B cell (primary cell): ENCODE data around the gene IFT122. TPM values are rescaled to one million over a fixed set of nuclear protein-coding genes. Genes with fewer than 3 reads are reported as not detected.
"Not testable (repeated sequence)": the region's sequence is repeated elsewhere in the genome, so short reads cannot be mapped to it uniquely, and the experiment has no call there.

ENCODE experiments used
- ATAC-seq: fragments of 200-7000 bp; cut with Tn5 transposase; one replicate; pipeline ENCODE4 v1.10.0; 2021; ENCODE audit warnings: low read depth, mild to moderate bottlenecking, moderate number of reproducible peaks, moderate library complexity
- CTCF ChIA-PET: fragments of 350-600 bp; sonication (Branson Sonifier 250); formaldehyde crosslinking; loops from one replicate; lab custom pipeline; 2021; ENCODE audit warnings: antibody characterized with exemption, inconsistent platforms; lab: Charles Lee
- POLR2A ChIA-PET: fragments of 350-600 bp; sonication (Branson Sonifier 250); formaldehyde crosslinking; loops from one replicate; lab custom pipeline; 2021; ENCODE audit warnings: antibody characterized with exemption; lab: Charles Lee
- DNase-seq: peaks from one replicate; pipeline ENCODE4 v3.0.0; 2013
- H2AFZ ChIP-seq: 2 replicates; pipeline ENCODE4 v1.6.1; 2012; ENCODE audit warnings: mild to moderate bottlenecking, low read depth, low read length; ENCODE audit not compliant: insufficient read depth, poor library complexity, severe bottlenecking
- H3K27ac ChIP-seq, 2 donors: 1 replicate in 1 of 2; 2 replicates in 1 of 2; pipeline ENCODE4 v1.5.1; 2012 to 2013; ENCODE audit warnings: low read length in 2 of 2, mild to moderate bottlenecking in 2 of 2, moderate library complexity in 1 of 2
- H3K27me3 ChIP-seq, 4 experiments: fragments of 200-600 bp in 1 of 4; sonication (generic) in 1 of 4; replicated peaks in 1 of 4; 1 replicate in 2 of 4; 2 replicates in 2 of 4; pipeline versions ENCODE4 v1.6.1 to v1.7.0; 2013 to 2016; ENCODE audit warnings: low read length in 3 of 4, mild to moderate bottlenecking in 2 of 4, mixed read lengths in 1 of 4, moderate library complexity in 1 of 4; ENCODE audit not compliant: insufficient read depth in 4 of 4, control insufficient read depth in 3 of 4; ENCODE audit errors: control extremely low read depth in 1 of 4
- H3K36me3 ChIP-seq, 2 experiments: replicated peaks in 1 of 2; 1 replicate in 1 of 2; 2 replicates in 1 of 2; pipeline versions ENCODE4 v1.6.1 to v1.7.1; 2013; ENCODE audit warnings: low read length in 1 of 2; ENCODE audit not compliant: insufficient read depth in 2 of 2, control insufficient read depth in 1 of 2; ENCODE audit errors: control extremely low read depth in 1 of 2, extremely low read depth in 1 of 2
- H3K4me1 ChIP-seq, 2 donors: fragments of 200-600 bp in 1 of 2; sonication (generic) in 1 of 2; 1 replicate in 1 of 2; 2 replicates in 1 of 2; pipeline versions ENCODE4 v1.5.1 to v1.6.1; 2013 to 2017; ENCODE audit warnings: low read length in 2 of 2; ENCODE audit not compliant: control insufficient read depth in 2 of 2, insufficient read depth in 2 of 2
- H3K4me2 ChIP-seq: replicated peaks from 2 replicates; pipeline ENCODE3; 2012; ENCODE audit warnings: mild to moderate bottlenecking, low read depth, low read length; ENCODE audit not compliant: poor library complexity, severe bottlenecking
- H3K4me3 ChIP-seq, 5 experiments: fragments of 200-600 bp in 1 of 5; sonication (generic) in 1 of 5; 1 replicate in 3 of 5; 2 replicates in 2 of 5; pipeline versions ENCODE4 v1.5.1 to v1.7.0; 2011 to 2016; ENCODE audit warnings: low read length in 4 of 5, mild to moderate bottlenecking in 4 of 5, low read depth in 2 of 5, control low read depth in 1 of 5, moderate library complexity in 1 of 5; ENCODE audit not compliant: insufficient read depth in 1 of 5; ENCODE audit errors: control extremely low read depth in 1 of 5, extremely low read depth in 1 of 5
- H3K79me2 ChIP-seq: fragments of 200-600 bp; sonication (generic); one replicate; pipeline ENCODE4 v1.6.0; 2016; ENCODE audit warnings: low read length; ENCODE audit not compliant: control insufficient read depth, insufficient read depth
- H3K9ac ChIP-seq: fragments of 200-600 bp; sonication (generic); 2 replicates; pipeline ENCODE4 v1.6.1; 2017; ENCODE audit warnings: mild to moderate bottlenecking, low read length, moderate library complexity
- H3K9me3 ChIP-seq, 3 donors: one replicate each; pipeline versions ENCODE4 v1.6.1 to v1.7.1; 2013; ENCODE audit warnings: low read length in 2 of 3; ENCODE audit not compliant: control insufficient read depth in 2 of 3, insufficient read depth in 1 of 3; ENCODE audit errors: control extremely low read depth in 1 of 3
- H4K20me1 ChIP-seq: 2 replicates; pipeline ENCODE4 v1.6.0; 2012; ENCODE audit warnings: mild to moderate bottlenecking, low read length; ENCODE audit not compliant: insufficient read depth, control insufficient read depth, poor library complexity, severe bottlenecking
- H3K27ac Mint-ChIP-seq: one replicate; pipeline ENCODE4 v1.8.0; 2021; ENCODE audit warnings: mixed read lengths
- H3K27me3 Mint-ChIP-seq: one replicate; pipeline ENCODE4 v1.8.0; 2021; ENCODE audit warnings: mixed read lengths
- H3K4me1 Mint-ChIP-seq: one replicate; pipeline ENCODE4 v1.8.0; 2021; ENCODE audit warnings: mixed read lengths
- H3K4me3 Mint-ChIP-seq: one replicate; pipeline ENCODE4 v1.8.0; 2021; ENCODE audit warnings: mixed read lengths
- H3K9me3 Mint-ChIP-seq: one replicate; pipeline ENCODE4 v1.8.0; 2022; ENCODE audit warnings: mixed read lengths; ENCODE audit not compliant: insufficient read depth
- EZH2 ChIP-seq: IDR thresholded peaks from 2 replicates; pipeline ENCODE4 v1.6.1; 2012; ENCODE audit warnings: borderline replicate concordance, low read depth, mild to moderate bottlenecking, moderate library complexity, low read length; ENCODE audit not compliant: insufficient read depth, poor library complexity, severe bottlenecking
- WGBS: methylation state at CpG from one replicate; pipeline ENCODE4 v1.1.5; 2013; ENCODE audit warnings: missing lambda C conversion rate; ENCODE audit not compliant: insufficient coverage; 5-methylcytosine and 5-hydroxymethylcytosine counted together
- intact Hi-C: fragments of 100-400 bp; cut with micrococcal nuclease; formaldehyde crosslinking; loops from one replicate; pipeline ENCODE4 v1.10.0; 2022
- polyA minus RNA-seq: library from RNA; depleted of rRNA, polyadenylated mRNA; stranded (reverse); fragments of >200 nt; gene quantifications from 2 replicates; pipeline ENCODE4 v1.2.3, GENCODE V29; 2012
- polyA plus RNA-seq: library from polyadenylated mRNA; depleted of rRNA; stranded (reverse); fragments of >200 nt; gene quantifications from 2 replicates; pipeline ENCODE4 v1.2.3, GENCODE V29; 2012
- total RNA-seq, 2 donors: library from RNA; stranded (reverse); fragments of 120-200 nt in 1 of 2; gene quantifications; 1 replicate in 1 of 2; 2 replicates in 1 of 2; pipeline versions ENCODE4 v1.2.3 to v1.2.4, GENCODE V29; 2013 to 2022
- TF ChIP-seq, protein P1 (sequence below): fragments of 200-600 bp; IDR thresholded peaks from one replicate; pipeline ENCODE4 v1.8.0; 2022; ENCODE audit warnings: antibody characterized with exemption, mild to moderate bottlenecking

The IFT122 gene, protein sequence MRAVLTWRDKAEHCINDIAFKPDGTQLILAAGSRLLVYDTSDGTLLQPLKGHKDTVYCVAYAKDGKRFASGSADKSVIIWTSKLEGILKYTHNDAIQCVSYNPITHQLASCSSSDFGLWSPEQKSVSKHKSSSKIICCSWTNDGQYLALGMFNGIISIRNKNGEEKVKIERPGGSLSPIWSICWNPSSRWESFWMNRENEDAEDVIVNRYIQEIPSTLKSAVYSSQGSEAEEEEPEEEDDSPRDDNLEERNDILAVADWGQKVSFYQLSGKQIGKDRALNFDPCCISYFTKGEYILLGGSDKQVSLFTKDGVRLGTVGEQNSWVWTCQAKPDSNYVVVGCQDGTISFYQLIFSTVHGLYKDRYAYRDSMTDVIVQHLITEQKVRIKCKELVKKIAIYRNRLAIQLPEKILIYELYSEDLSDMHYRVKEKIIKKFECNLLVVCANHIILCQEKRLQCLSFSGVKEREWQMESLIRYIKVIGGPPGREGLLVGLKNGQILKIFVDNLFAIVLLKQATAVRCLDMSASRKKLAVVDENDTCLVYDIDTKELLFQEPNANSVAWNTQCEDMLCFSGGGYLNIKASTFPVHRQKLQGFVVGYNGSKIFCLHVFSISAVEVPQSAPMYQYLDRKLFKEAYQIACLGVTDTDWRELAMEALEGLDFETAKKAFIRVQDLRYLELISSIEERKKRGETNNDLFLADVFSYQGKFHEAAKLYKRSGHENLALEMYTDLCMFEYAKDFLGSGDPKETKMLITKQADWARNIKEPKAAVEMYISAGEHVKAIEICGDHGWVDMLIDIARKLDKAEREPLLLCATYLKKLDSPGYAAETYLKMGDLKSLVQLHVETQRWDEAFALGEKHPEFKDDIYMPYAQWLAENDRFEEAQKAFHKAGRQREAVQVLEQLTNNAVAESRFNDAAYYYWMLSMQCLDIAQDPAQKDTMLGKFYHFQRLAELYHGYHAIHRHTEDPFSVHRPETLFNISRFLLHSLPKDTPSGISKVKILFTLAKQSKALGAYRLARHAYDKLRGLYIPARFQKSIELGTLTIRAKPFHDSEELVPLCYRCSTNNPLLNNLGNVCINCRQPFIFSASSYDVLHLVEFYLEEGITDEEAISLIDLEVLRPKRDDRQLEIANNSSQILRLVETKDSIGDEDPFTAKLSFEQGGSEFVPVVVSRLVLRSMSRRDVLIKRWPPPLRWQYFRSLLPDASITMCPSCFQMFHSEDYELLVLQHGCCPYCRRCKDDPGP
- total RNA-seq (28.7 and 34.3 TPM in 2 replicates), polyA plus RNA-seq (14.0 and 15.9 TPM in 2 replicates), polyA minus RNA-seq (12.3 and 15.9 TPM in 2 replicates)
- 7.1 TPM for total RNA-seq (2013)

DNA sequence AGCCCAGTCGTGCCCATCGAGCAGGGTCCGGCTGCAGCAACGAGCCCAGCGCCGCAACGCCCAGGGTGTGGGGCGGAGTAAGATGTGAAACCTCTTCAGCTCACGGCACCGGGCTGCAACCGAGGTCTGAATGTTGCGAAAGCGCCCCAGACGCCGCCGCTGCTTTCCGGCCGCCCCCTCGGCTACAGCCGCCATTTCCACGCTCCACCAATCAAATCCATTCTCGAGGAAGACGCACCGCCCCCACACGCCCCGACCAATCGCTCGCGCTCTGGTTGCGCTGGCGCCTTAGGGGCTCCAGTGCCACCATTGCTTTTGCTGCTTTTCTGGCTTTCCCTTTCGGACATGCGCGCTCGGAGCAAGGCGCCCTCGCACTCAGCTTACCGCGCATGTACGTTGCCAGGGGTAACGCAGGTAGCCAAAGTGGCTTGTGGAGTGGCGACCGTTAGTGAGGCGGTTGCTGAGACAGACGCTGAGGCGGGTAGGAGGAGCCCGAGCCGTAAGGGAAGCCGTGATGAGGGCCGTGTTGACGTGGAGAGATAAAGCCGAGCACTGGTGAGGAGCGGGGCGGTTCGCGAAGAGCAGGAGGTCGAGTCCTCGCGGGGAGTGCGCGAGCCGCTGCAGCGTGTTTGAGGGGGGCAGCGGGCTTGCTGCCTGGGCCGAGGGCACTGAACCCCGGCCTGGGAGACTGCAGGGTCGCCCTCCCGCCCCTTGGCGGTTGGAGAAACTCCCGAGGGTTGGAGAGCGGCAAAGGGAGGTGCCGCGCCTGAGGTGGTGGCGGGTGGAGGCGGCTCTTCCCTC lies at the start of gene IFT122, which contains the start of gene MBD4:
Gene IFT122 (plus strand): TSS at position 408 of the 801 bp plus-strand sequence. CDS start 107 bp downstream, at position 515.
Gene MBD4 (minus strand): TSS at position 132 of the 801 bp plus-strand sequence. CDS start 115 bp downstream, at position 17.
- under 1% methylated on average over 74 of the region's 75 CpGs for WGBS
- H3K9ac ChIP-seq = peak within 1 kb of the TSS; percentile 98
- no peak for TF ChIP-seq EZH2
- TF ChIP-seq, protein P1, sequence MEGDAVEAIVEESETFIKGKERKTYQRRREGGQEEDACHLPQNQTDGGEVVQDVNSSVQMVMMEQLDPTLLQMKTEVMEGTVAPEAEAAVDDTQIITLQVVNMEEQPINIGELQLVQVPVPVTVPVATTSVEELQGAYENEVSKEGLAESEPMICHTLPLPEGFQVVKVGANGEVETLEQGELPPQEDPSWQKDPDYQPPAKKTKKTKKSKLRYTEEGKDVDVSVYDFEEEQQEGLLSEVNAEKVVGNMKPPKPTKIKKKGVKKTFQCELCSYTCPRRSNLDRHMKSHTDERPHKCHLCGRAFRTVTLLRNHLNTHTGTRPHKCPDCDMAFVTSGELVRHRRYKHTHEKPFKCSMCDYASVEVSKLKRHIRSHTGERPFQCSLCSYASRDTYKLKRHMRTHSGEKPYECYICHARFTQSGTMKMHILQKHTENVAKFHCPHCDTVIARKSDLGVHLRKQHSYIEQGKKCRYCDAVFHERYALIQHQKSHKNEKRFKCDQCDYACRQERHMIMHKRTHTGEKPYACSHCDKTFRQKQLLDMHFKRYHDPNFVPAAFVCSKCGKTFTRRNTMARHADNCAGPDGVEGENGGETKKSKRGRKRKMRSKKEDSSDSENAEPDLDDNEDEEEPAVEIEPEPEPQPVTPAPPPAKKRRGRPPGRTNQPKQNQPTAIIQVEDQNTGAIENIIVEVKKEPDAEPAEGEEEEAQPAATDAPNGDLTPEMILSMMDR = no peak
- H3K4me3 Mint-ChIP-seq = peak within 1 kb of the TSS; percentile 93
- intact Hi-C loops = loop anchor here (1.0 to 5.0 kb wide), 11 partner anchors 12 to 453 kb away; partner anchors contain the start of genes EFCAB12, HMCES, PLXND1 and TMCC1
- ChIA-PET POLR2A (interaction anchor here (0.8 to 3.1 kb wide), 7 partner anchors 11 to 257 kb away, joined by 3 to 17 read pairs (median 3); partner anchors contain the start of gene EFCAB12), CTCF (interaction anchor here (0.8 to 1.9 kb wide), 8 partner anchors 9 to 278 kb away, joined by 3 to 10 read pairs (median 5); no protein-coding TSS in a partner anchor)
- peak within 1 kb of the TSS; percentile 81 to 100 (median 99) for H3K4me3 ChIP-seq
- H4K20me1 ChIP-seq = no peaks in the 10 kb centered on the region
- H3K4me1 Mint-ChIP-seq = peaks cover 52% of the 10 kb centered on the region
- peak; percentile 99 for DNase-seq
- no peaks in the 10 kb centered on the region for H3K9me3 Mint-ChIP-seq
- H3K4me2 ChIP-seq = peak within 1 kb of the TSS; percentile 84
- peaks cover 0 to 26% of the 10 kb centered on the region in 2 experiments for H3K36me3 ChIP-seq
- H2AFZ ChIP-seq = peak within 1 kb of the TSS; percentile 93
- peaks cover 76% of the 10 kb centered on the region for H3K79me2 ChIP-seq
- H3K9me3 ChIP-seq = no peaks in the 10 kb centered on the region
- H3K4me1 ChIP-seq = peaks cover 45 to 46% of the 10 kb centered on the region in 2 donors
- H3K27me3 Mint-ChIP-seq = no peaks in the 10 kb centered on the region
- H3K27ac ChIP-seq = peak within 1 kb of the TSS; percentile 78 to 91
- H3K27ac Mint-ChIP-seq = peak within 1 kb of the TSS; percentile 95
- ATAC-seq = peak; percentile 84
- H3K27me3 ChIP-seq = no peaks in the 10 kb centered on the region

DNA sequence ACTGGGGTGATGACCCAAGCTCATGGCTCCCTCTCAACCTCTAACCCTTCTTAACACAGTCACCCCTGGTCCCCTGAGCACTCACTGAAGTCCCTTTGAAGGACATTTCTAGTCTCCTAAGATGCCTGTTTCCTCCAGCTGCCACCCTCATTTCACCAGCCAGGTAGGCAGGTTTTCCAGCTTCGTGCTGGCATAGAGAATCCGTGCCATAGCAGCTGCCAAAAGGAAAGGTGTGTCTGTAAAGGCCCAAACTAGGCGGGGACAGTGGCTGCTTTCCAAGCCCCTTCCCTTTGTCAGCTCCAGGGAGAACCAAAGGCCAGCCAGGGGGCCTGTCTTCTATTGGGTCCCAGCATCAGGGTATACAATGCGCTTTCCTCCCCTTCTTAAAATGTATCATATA lies 48.4 kb upstream of the IFT122 start:
- DNase-seq, H3K27me3 Mint-ChIP-seq, H3K9me3 Mint-ChIP-seq, H3K27ac Mint-ChIP-seq, H3K27me3 ChIP-seq, H3K9ac ChIP-seq, H3K4me3 ChIP-seq, H3K4me3 Mint-ChIP-seq, H3K4me1 Mint-ChIP-seq, POLR2A ChIA-PET, H3K4me2 ChIP-seq, H3K27ac ChIP-seq, H3K9me3 ChIP-seq, H3K4me1 ChIP-seq, H2AFZ ChIP-seq, ATAC-seq: not testable (repeated sequence)
- intact Hi-C loops = loop anchor here (10.0 kb wide), 1 partner anchor 117 kb away; the partner anchor contains the start of gene HMCES
- no CpG with 5 or more reads among the region's 4 CpGs for whole genome bisulfite sequencing
- Histone ChIP-seq H4K20me1 (peaks cover 29% of the 10 kb centered on the region), H3K36me3 (peaks cover 0 to 55% of the 10 kb centered on the region in 2 experiments), H3K79me2 (peaks cover 15% of the 10 kb centered on the region)
- CTCF ChIA-PET = interaction anchor here (1.2 kb wide), 1 partner anchor 8 kb away, joined by 4 read pairs; no protein-coding TSS in a partner anchor
